Neural progenitor cell (in vitro differentiated cells): ENCODE measurements around the gene MDP1. TPM values are rescaled to one million over a fixed set of nuclear protein-coding genes. Genes with fewer than 3 reads are reported as not detected.

Experiments used
- DNase-seq: peaks from one replicate; pipeline ENCODE4 v3.0.0-alpha.2; 2016; ENCODE audit warnings: low spot score
- H2AFZ ChIP-seq: fragments of 200-600 bp; sonication (generic); replicated peaks from 2 replicates; pipeline ENCODE4 v1.6.1; 2016; ENCODE audit warnings: antibody characterized with exemption
- H3F3A ChIP-seq: fragments of 200-600 bp; sonication (generic); 2 replicates; pipeline ENCODE4 v1.6.1; 2016; ENCODE audit warnings: antibody characterized with exemption, low read depth
- H3K27ac ChIP-seq: fragments of 200-600 bp; sonication (generic); 2 replicates; pipeline ENCODE4 v1.5.1; 2016; ENCODE audit warnings: mild to moderate bottlenecking
- H3K27me3 ChIP-seq: fragments of 200-600 bp; sonication (generic); 2 replicates; pipeline ENCODE4 v1.6.1; 2016; ENCODE audit warnings: mild to moderate bottlenecking, moderate library complexity
- H3K36me3 ChIP-seq: fragments of 200-600 bp; sonication (generic); 2 replicates; pipeline ENCODE4 v1.5.1; 2016
- H3K4me1 ChIP-seq: fragments of 200-600 bp; sonication (generic); 2 replicates; pipeline ENCODE4 v1.6.1; 2016; ENCODE audit warnings: mixed run types
- H3K4me2 ChIP-seq: fragments of 200-600 bp; sonication (generic); 2 replicates; pipeline ENCODE4 v1.6.1; 2016
- H3K4me3 ChIP-seq: fragments of 200-600 bp; sonication (generic); 2 replicates; pipeline ENCODE4 v1.5.1; 2016
- H3K79me2 ChIP-seq: fragments of 200-600 bp; sonication (generic); 2 replicates; pipeline ENCODE4 v1.6.1; 2016; ENCODE audit warnings: low read depth
- H3K9ac ChIP-seq: fragments of 200-600 bp; sonication (generic); 2 replicates; pipeline ENCODE4 v1.6.1; 2016
- H3K9me3 ChIP-seq: fragments of 200-600 bp; sonication (generic); 2 replicates; pipeline ENCODE4 v1.5.1; 2016; ENCODE audit warnings: low read depth
- H4K20me1 ChIP-seq: fragments of 200-600 bp; sonication (generic); 2 replicates; pipeline ENCODE4 v1.6.1; 2016; ENCODE audit warnings: low read depth
- H3K27ac Mint-ChIP-seq: 3 replicates; pipeline ENCODE4 v1.8.0; 2021; ENCODE audit warnings: mixed read lengths
- H3K27me3 Mint-ChIP-seq: 2 replicates; pipeline ENCODE4 v1.8.0; 2022; ENCODE audit warnings: low read depth, mild to moderate bottlenecking, inconsistent platforms, moderate library complexity, mixed read lengths; ENCODE audit not compliant: insufficient read depth
- H3K36me3 Mint-ChIP-seq: 3 replicates; pipeline ENCODE4 v1.8.0; 2021; ENCODE audit warnings: mixed read lengths
- H3K4me1 Mint-ChIP-seq: 3 replicates; pipeline ENCODE4 v1.8.0; 2021; ENCODE audit warnings: mixed read lengths
- H3K4me3 Mint-ChIP-seq: 3 replicates; pipeline ENCODE4 v1.8.0; 2021; ENCODE audit warnings: mild to moderate bottlenecking, moderate library complexity, mixed read lengths
- H3K9me3 Mint-ChIP-seq: 3 replicates; pipeline ENCODE4 v1.8.0; 2020; ENCODE audit warnings: mixed read lengths
- CTCF ChIP-seq: fragments of 200-600 bp; sonication (generic); IDR thresholded peaks from 2 replicates; pipeline ENCODE4 v1.5.1; 2017; ENCODE audit warnings: antibody characterized with exemption, mild to moderate bottlenecking
- EZH2 ChIP-seq: fragments of 200-600 bp; sonication (generic); IDR thresholded peaks from 2 replicates; pipeline ENCODE4 v1.6.1; 2017; ENCODE audit warnings: antibody characterized with exemption, mild to moderate bottlenecking, moderate library complexity
- EZH2phosphoT487 ChIP-seq: fragments of 200-600 bp; sonication (generic); IDR thresholded peaks from 2 replicates; pipeline ENCODE4 v1.6.1; 2017; ENCODE audit warnings: antibody characterized with exemption
- total RNA-seq: library from RNA; depleted of rRNA; stranded (reverse); fragments of >200 nt; gene quantifications from 2 replicates; pipeline ENCODE4 v1.2.3, GENCODE V29; 2015; ENCODE audit warnings: low replicate concordance

MDP1 gene
- total RNA-seq, 1 donor from 2014 or later = 18.3 TPM

DNA sequence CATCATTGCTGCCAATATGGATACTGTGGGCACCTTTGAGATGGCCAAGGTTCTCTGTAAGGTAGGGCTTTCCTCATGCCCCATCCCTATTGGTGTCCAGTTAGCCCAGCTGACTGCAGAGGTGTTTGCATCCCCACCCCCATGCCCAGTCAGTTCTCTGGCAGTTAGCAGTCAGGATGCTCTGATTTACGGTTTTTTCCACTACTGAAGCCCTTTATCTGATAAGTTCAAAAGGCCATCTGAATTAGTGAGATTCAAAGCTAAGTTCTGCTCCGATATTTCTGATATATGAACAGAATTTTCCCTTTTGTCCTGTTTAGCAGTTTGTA is 17.6 kb upstream of the MDP1 start:
- DNase-seq = no peak
- Mint-ChIP-seq H3K36me3 (peaks cover 13% of the 10 kb centered on the region), H3K4me1 (peaks cover 23% of the 10 kb centered on the region), H3K9me3 (no peaks in the 10 kb centered on the region), H3K27me3 (no peaks in the 10 kb centered on the region), H3K4me3 (peak overlapping the region; percentile 100), H3K27ac (peak overlapping the region; percentile 93)
- peak overlapping the region; percentile 68 for H3K9ac ChIP-seq
- H3K9me3 ChIP-seq = no peaks in the 10 kb centered on the region
- H3K4me2 ChIP-seq = peak overlapping the region; percentile 93
- H3F3A ChIP-seq = peaks cover 18% of the 10 kb centered on the region
- H3K79me2 ChIP-seq = peaks cover 53% of the 10 kb centered on the region
- H4K20me1 ChIP-seq = peaks cover 8% of the 10 kb centered on the region
- H3K4me3 ChIP-seq = peak overlapping the region; percentile 87
- H3K4me1 ChIP-seq = peaks cover 15% of the 10 kb centered on the region
- H2AFZ ChIP-seq = no peak overlapping the region
- H3K27ac ChIP-seq = no peak overlapping the region
- TF ChIP-seq EZH2phosphoT487 (no peak), EZH2 (no peak), CTCF (no peak)
- no peaks in the 10 kb centered on the region for H3K36me3 ChIP-seq
- H3K27me3 ChIP-seq = no peaks in the 10 kb centered on the region

GRCh38 chr14:24232645-24233537 is 17.0 kb upstream of the MDP1 start, which contains the start of gene GMPR2:
TSS of gene GMPR2 (plus strand) at chr14:24232929. CDS start at chr14:24233254, 325 bp downstream.
- no peaks in the 10 kb centered on the region for H3K27me3 Mint-ChIP-seq
- Histone ChIP-seq H3K36me3 (no peaks in the 10 kb centered on the region), H3K4me1 (peaks cover 15% of the 10 kb centered on the region), H3F3A (peaks cover 18% of the 10 kb centered on the region), H3K4me3 (peak within 1 kb of the TSS; percentile 87), H3K79me2 (peaks cover 59% of the 10 kb centered on the region), H4K20me1 (peaks cover 8% of the 10 kb centered on the region), H3K9me3 (no peaks in the 10 kb centered on the region), H3K9ac (peak within 1 kb of the TSS; percentile 88), H3K27ac (peak within 1 kb of the TSS; percentile 82), H2AFZ (peak within 1 kb of the TSS; percentile 100), H3K4me2 (peak within 1 kb of the TSS; percentile 93), H3K27me3 (no peaks in the 10 kb centered on the region)
- TF ChIP-seq EZH2phosphoT487 (no peak), EZH2 (no peak), CTCF (no peak)
- peak within 1 kb of the TSS; percentile 100 for H3K4me3 Mint-ChIP-seq
- H3K36me3 Mint-ChIP-seq = peaks cover 8% of the 10 kb centered on the region
- H3K27ac Mint-ChIP-seq = peak within 1 kb of the TSS; percentile 93
- DNase-seq = no peak
- peaks cover 23% of the 10 kb centered on the region for H3K4me1 Mint-ChIP-seq
- no peaks in the 10 kb centered on the region for H3K9me3 Mint-ChIP-seq

- DNase-seq = peak; percentile 93
- H3K36me3 Mint-ChIP-seq = peaks cover 4% of the 10 kb centered on the region
- peak within 1 kb of the TSS; percentile 87 for H3K4me3 ChIP-seq
These were observed 16.3 kb upstream of the MDP1 start, which contains the start of gene NEDD8 for GRCh38 chr14:24232121-24232644. TSS of gene NEDD8 (minus strand) at chr14:24232367. CDS start at chr14:24232267, 100 bp downstream.

More at GRCh38 chr14:24232121-24232644, 16.3 kb upstream of the MDP1 start, which contains the start of gene NEDD8:
- Histone ChIP-seq H3K27me3 (no peaks in the 10 kb centered on the region), H4K20me1 (peaks cover 11% of the 10 kb centered on the region), H2AFZ (peak within 1 kb of the TSS; percentile 100), H3K79me2 (peaks cover 66% of the 10 kb centered on the region), H3K36me3 (no peaks in the 10 kb centered on the region), H3K4me2 (peak within 1 kb of the TSS; percentile 93), H3K9me3 (no peaks in the 10 kb centered on the region), H3K4me1 (peaks cover 15% of the 10 kb centered on the region), H3K27ac (peak within 1 kb of the TSS; percentile 82), H3K9ac (peak within 1 kb of the TSS; percentile 88), H3F3A (peaks cover 18% of the 10 kb centered on the region)
- no peaks in the 10 kb centered on the region for H3K27me3 Mint-ChIP-seq
- H3K9me3 Mint-ChIP-seq = no peaks in the 10 kb centered on the region
- peak within 1 kb of the TSS; percentile 100 for H3K4me3 Mint-ChIP-seq
- TF ChIP-seq CTCF (no peak), EZH2phosphoT487 (no peak), EZH2 (no peak)
- H3K27ac Mint-ChIP-seq = peak within 1 kb of the TSS; percentile 93
- H3K4me1 Mint-ChIP-seq = peaks cover 23% of the 10 kb centered on the region
